Keratinocyte (primary cell): ENCODE measurements around the gene CFAP69. TPM values are rescaled to one million over a fixed set of nuclear protein-coding genes. Genes with fewer than 3 reads are reported as not detected.

Experiments
- DNase-seq: peaks from one replicate; pipeline ENCODE4 v3.0.0-alpha.2; 2011; ENCODE audit warnings: low read depth, missing footprints, low spot score
- FAIRE-seq: peaks from 2 replicates; lab custom pipeline; 2011; peaks lifted over from hg19 to GRCh38; lab: Jason Lieb, UNC
- H2AFZ ChIP-seq: 2 replicates; pipeline ENCODE4 v1.6.0; 2012; ENCODE audit warnings: low read length, control low read depth, inconsistent platforms; ENCODE audit not compliant: control insufficient read depth
- H3K27ac ChIP-seq: 2 replicates; pipeline ENCODE4 v1.5.1; 2011; ENCODE audit warnings: low read length; ENCODE audit not compliant: control insufficient read depth, insufficient read depth
- H3K27me3 ChIP-seq: 3 replicates; pipeline ENCODE4 v1.6.0; 2011; ENCODE audit warnings: low read length; ENCODE audit not compliant: control insufficient read depth, insufficient read depth; ENCODE audit errors: extremely low read depth
- H3K36me3 ChIP-seq, 2 experiments: 2 replicates in 1 of 2; 3 replicates in 1 of 2; pipeline ENCODE4 v1.5.1; 2011; ENCODE audit warnings: low read length in 2 of 2, mild to moderate bottlenecking in 1 of 2; ENCODE audit not compliant: control insufficient read depth in 2 of 2, insufficient read depth in 2 of 2; ENCODE audit errors: extremely low read depth in 1 of 2
- H3K4me1 ChIP-seq: 3 replicates; pipeline ENCODE4 v1.5.1; 2011; ENCODE audit warnings: low read length; ENCODE audit not compliant: control insufficient read depth, insufficient read depth; ENCODE audit errors: extremely low read depth
- H3K4me2 ChIP-seq: 3 replicates; pipeline ENCODE4 v1.6.0; 2011; ENCODE audit warnings: low read depth, low read length; ENCODE audit not compliant: control insufficient read depth, insufficient read depth; ENCODE audit errors: extremely low read depth
- H3K4me3 ChIP-seq, 3 experiments: fragments of 200-600 bp in 1 of 3; sonication (generic) in 1 of 3; 2 replicates in 2 of 3; 3 replicates in 1 of 3; pipeline ENCODE4 v1.5.1; 2011 to 2016; ENCODE audit warnings: low read length in 3 of 3, mild to moderate bottlenecking in 3 of 3, control low read depth in 2 of 3, inconsistent platforms in 1 of 3, low read depth in 1 of 3, mixed read lengths in 1 of 3, mixed run types in 1 of 3, moderate library complexity in 1 of 3; ENCODE audit not compliant: control insufficient read depth in 2 of 3, insufficient read depth in 2 of 3; ENCODE audit errors: extremely low read depth in 1 of 3
- H3K79me2 ChIP-seq: 2 replicates; pipeline ENCODE4 v1.6.0; 2012; ENCODE audit warnings: low read length; ENCODE audit not compliant: control insufficient read depth, insufficient read depth
- H3K9ac ChIP-seq: 3 replicates; pipeline ENCODE4 v1.6.0; 2011; ENCODE audit warnings: low read length; ENCODE audit not compliant: control insufficient read depth, insufficient read depth; ENCODE audit errors: extremely low read depth
- H3K9me1 ChIP-seq: 3 replicates; pipeline ENCODE4 v1.6.0; 2011; ENCODE audit warnings: low read length; ENCODE audit not compliant: control insufficient read depth, insufficient read depth; ENCODE audit errors: extremely low read depth
- H3K9me3 ChIP-seq: 2 replicates; pipeline ENCODE4 v1.5.1; 2012; ENCODE audit warnings: low read depth, low read length; ENCODE audit not compliant: control insufficient read depth
- H4K20me1 ChIP-seq: 3 replicates; pipeline ENCODE4 v1.6.0; 2011; ENCODE audit warnings: low read length; ENCODE audit not compliant: control insufficient read depth, insufficient read depth; ENCODE audit errors: extremely low read depth
- CTCF ChIP-seq, 3 experiments: IDR thresholded peaks in 1 of 3; conservative IDR thresholded peaks in 1 of 3; optimal IDR thresholded peaks in 1 of 3; 2 replicates in 2 of 3; 3 replicates in 1 of 3; pipeline versions ENCODE3 to v1.5.1; 2011; ENCODE audit warnings: low read length in 3 of 3, mild to moderate bottlenecking in 3 of 3, moderate library complexity in 2 of 3, control low read depth in 1 of 3, inconsistent platforms in 1 of 3; ENCODE audit not compliant: insufficient read depth in 2 of 3; ENCODE audit errors: extremely low read depth in 1 of 3
- EZH2 ChIP-seq: IDR thresholded peaks from one replicate; pipeline ENCODE4 v1.6.1; 2012; ENCODE audit warnings: inconsistent platforms, mild to moderate bottlenecking, low read length, moderate library complexity
- dilution Hi-C: fragments of 300-500 bp; cut with MboI; formaldehyde crosslinking; loops from one replicate; pipeline ENCODE4 v1.7.0; 2020; ENCODE audit warnings: low sequenced_read_pairs; ENCODE audit not compliant: extremely low pct_ligation_motif_present
- polyA plus RNA-seq, 5 experiments: library from polyadenylated mRNA; depleted of rRNA in 3 of 5; stranded (reverse) in 3 of 5; stranded (forward) in 1 of 5; unstranded in 1 of 5; fragments of >200 nt; gene quantifications; 1 replicate in 1 of 5; 2 replicates in 3 of 5; 3 replicates in 1 of 5; pipeline versions ENCODE4 v1.2.1 to v1.2.3, GENCODE V29; 2011 to 2012; ENCODE audit warnings: missing spikeins in 2 of 5, low read depth in 1 of 5, low replicate concordance in 1 of 5

Gene CFAP69
- polyA plus RNA-seq, 1 donor (not counting 4 experiments of a cell fraction or from before 2014, with no cell fraction given), result 1.6 TPM

GRCh38 chr7:90229682-90230081 is 15.3 kb upstream of the CFAP69 start:
- no peaks in the 10 kb centered on the region for H3K27me3 ChIP-seq
- no peak overlapping the region for H3K4me2 ChIP-seq
- dilution Hi-C loops, result no loop called here
- DNase-seq, result no peak
- H3K36me3 ChIP-seq, result no peaks in the 10 kb centered on the region
- no peaks in the 10 kb centered on the region for H3K9me3 ChIP-seq
- FAIRE-seq, result no peak
- no peaks in the 10 kb centered on the region for H3K9me1 ChIP-seq
- H3K79me2 ChIP-seq, result no peaks in the 10 kb centered on the region
- H3K27ac ChIP-seq, result no peak overlapping the region
- H3K9ac ChIP-seq, result no peak overlapping the region
- TF ChIP-seq EZH2 (no peak), CTCF (optimal IDR thresholded peaks at IDR 0.05 in 1 of 3, IDR thresholded peaks at IDR 0.05 in 1 of 3, conservative IDR thresholded peaks at IDR 0.05 in 1 of 3; ENCODE audit: extremely low read depth in 1 of 3, insufficient read depth in 2 of 3, low read length in 3 of 3) (no peak)
- no peaks in the 10 kb centered on the region for H3K4me1 ChIP-seq
- no peaks in the 10 kb centered on the region for H4K20me1 ChIP-seq
- no peak overlapping the region for H3K4me3 ChIP-seq
- no peak overlapping the region for H2AFZ ChIP-seq

GRCh38 chr7:90230834-90231233 is 14.1 kb upstream of the CFAP69 start:
- Histone ChIP-seq H4K20me1 (no peaks in the 10 kb centered on the region), H3K4me3 (no peak overlapping the region), H3K36me3 (no peaks in the 10 kb centered on the region), H3K4me1 (no peaks in the 10 kb centered on the region), H3K27me3 (no peaks in the 10 kb centered on the region), H3K9me1 (no peaks in the 10 kb centered on the region), H2AFZ (no peak overlapping the region), H3K9ac (no peak overlapping the region), H3K79me2 (no peaks in the 10 kb centered on the region), H3K4me2 (no peak overlapping the region), H3K9me3 (no peaks in the 10 kb centered on the region), H3K27ac (no peak overlapping the region)
- DNase-seq, result no peak
- FAIRE-seq, result no peak
- dilution Hi-C loops, result no loop called here
- TF ChIP-seq CTCF (optimal IDR thresholded peaks at IDR 0.05 in 1 of 3, IDR thresholded peaks at IDR 0.05 in 1 of 3, conservative IDR thresholded peaks at IDR 0.05 in 1 of 3; ENCODE audit: extremely low read depth in 1 of 3, insufficient read depth in 2 of 3, low read length in 3 of 3) (no peak), EZH2 (no peak)
